Suprapubic skin (tissue), 4 donors: ENCODE data around the gene NHSL1.

ENCODE experiments used
- CTCF ChIP-seq, 2 donors: fragments of 200-600 bp in 1 of 2; fragments of 450-650 bp in 1 of 2; sonication (generic) in 1 of 2; IDR thresholded peaks; one replicate each; pipeline ENCODE4 v1.5.1; 2016 to 2019; ENCODE audit warnings: antibody characterized with exemption in 2 of 2, mild to moderate bottlenecking in 1 of 2, moderate library complexity in 1 of 2
- EP300 ChIP-seq: sonication (generic); formaldehyde crosslinking; IDR thresholded peaks from one replicate; pipeline ENCODE4 v1.6.1; 2017; ENCODE audit warnings: antibody characterized with exemption
- POLR2A ChIP-seq, 2 donors: fragments of 450-650 bp; IDR thresholded peaks; one replicate each; pipeline ENCODE4 v1.6.1; 2017; ENCODE audit warnings: antibody characterized with exemption in 2 of 2, mild to moderate bottlenecking in 2 of 2, moderate library complexity in 2 of 2
- POLR2AphosphoS5 ChIP-seq, 3 donors: sonication (generic); formaldehyde crosslinking; IDR thresholded peaks; one replicate each; pipeline ENCODE4 v1.6.1; 2017; ENCODE audit warnings: antibody characterized with exemption in 3 of 3

GRCh38 chr6:138431256-138432062, 67.8 kb downstream of the NHSL1 start:
- TF ChIP-seq POLR2A (IDR thresholded peaks at IDR 0.05) (no peak), EP300 (no peak), CTCF (IDR thresholded peaks at IDR 0.05) (no peak), POLR2AphosphoS5 (IDR thresholded peaks at IDR 0.05) (no peak)
